Measurements from ENCODE around the gene TRIP11.

The TRIP11 gene

DNA sequence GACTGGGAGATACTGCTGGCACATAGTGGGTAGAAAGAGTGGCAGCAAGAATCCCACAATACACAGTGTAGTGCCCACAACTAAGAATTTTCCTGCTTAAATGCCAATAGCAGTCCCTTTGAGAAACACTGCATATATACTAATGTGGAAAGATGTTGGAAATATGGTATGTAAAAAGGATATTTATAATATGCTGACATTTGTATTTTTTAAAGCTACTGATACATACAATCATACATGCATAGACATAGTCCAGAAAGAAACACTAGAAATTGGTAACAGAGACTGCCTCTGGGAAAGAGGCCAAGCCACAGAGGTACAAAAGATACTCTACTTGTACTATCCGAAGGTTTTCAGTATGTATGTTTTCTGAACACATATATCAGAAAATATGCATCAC, 30.3 kb downstream of the TRIP11 start:
- DNase-seq = no peak

DNA sequence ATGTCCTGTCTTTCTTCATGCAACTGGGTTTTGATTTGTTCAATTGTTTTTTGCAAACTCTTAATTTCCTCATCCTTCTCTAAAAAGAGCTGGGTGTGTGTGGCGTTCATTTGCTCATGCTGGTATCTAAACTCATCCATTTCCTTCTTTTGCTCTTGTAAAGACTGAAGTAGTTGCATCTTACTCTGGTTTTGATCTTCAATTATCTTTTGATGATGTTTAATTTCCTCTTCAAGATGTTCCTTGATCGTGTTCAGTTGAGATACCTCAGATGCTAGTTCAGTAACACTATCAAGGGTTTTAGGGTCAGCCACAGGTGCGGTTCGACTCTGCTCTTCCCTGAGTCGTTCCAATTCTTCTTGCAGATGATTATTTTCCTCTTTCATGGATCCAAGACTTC, 34.8 kb downstream of the TRIP11 start:
- DNase-seq = no peak

DNA sequence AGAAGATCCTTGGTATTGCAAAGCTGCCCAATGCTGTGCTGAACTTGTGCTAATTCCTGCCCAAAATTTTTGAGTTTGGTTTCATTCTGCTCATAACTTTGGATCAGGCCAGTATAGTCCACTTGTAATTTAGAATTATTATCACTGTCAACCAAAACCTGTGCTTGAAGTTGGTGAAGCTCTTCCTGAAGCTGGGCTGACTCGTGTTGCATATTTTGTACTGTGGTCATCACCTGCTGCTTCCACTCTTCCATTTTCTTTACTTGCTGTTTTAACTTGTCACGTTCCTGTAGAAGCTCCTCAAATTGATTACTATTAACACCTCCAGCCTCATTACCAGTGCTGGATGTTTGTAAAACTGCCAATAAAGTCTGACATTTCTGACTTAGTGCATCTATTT, 35.8 kb downstream of the TRIP11 start:
- DNase-seq = no peak

DNA sequence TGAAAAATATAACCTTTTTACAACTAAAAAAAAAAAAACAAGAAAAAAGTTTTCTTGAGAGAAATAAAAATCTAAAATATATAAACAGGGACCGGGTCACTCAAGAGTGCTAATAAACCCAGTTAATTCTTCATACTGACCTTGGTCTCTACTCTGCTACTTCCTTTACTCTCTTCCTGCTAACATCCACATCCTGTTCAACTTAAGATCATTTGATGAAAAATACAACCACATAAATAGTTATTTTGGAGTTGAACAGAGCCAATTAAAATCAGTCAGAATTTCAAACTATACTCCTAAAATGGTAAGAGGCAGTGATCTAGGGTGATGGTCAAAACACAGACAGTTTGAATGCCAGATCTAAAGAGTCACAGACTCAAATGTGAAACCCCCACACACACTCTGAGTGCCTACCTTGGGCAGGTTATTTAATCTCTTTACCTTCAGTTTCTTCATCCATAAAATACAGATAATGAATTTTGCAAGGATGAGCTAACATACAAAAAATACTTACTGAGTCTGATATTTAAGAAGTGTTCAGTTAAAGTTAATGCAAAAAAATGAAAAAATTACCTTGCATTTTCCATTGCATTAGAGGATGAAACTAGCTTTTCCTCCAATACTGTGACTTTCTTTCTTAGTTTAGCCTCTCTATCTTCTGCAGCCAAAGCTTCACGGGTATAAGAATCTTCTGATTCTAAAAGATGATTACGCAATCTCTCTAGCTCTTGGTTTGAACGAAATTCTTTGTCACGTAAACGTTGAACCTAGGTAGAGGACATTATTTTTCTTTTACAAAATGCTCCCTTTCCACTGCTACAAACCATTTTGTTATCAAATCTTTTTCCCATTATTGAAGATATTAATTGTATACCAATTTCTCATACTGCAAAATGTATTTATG, 40.9 kb downstream of the TRIP11 start:
- no peak for DNase-seq

GRCh38 chr14:91997492-91997891, 42.4 kb downstream of the TRIP11 start:
- no peak for DNase-seq

DNA sequence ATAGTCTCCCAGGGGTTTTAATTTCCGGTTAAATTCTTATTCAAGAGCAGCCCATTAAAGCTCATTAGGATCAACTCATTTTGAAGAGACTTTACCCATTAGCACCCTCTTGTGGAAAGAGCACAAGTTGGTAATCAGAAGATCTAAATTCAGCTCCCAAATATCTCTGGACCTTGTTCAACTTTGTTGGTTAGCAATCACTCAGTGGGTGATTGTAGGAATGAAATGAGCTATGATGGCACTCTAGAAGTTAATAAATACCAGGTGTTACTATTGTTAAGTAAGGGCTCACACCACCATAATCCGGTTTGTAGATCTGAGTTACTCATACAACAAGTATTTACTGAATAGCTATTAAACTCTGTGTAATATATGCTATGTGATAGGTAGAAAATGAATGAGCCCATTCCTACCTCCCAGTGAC, 42.9 kb downstream of the TRIP11 start:
- DNase-seq = no peak

- no peak for DNase-seq
These were observed 52.7 kb downstream of the TRIP11 start for GRCh38 chr14:91987192-91987591.

GRCh38 chr14:91985521-91986255, 54.2 kb downstream of the TRIP11 start:
- DNase-seq = no peak

DNA sequence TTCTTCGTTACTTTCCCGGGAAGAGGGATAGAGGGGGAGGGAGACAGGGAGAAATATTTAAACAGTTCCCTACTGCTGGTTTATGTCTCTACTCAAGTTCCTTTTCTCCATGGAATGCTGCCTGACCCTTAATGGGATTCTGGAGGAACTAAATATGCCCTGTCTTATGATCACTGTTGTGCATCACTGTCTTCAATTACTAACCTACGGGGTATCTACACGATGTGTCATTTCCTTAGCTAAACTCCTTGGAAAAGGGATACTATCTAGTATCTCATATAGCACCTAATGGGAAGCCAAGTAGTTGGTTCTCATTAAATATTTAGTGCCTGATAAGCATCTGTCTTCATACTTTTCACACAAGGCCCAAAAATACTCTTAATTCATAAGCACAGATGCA, 54.9 kb downstream of the TRIP11 start:
- no peak for DNase-seq

DNA sequence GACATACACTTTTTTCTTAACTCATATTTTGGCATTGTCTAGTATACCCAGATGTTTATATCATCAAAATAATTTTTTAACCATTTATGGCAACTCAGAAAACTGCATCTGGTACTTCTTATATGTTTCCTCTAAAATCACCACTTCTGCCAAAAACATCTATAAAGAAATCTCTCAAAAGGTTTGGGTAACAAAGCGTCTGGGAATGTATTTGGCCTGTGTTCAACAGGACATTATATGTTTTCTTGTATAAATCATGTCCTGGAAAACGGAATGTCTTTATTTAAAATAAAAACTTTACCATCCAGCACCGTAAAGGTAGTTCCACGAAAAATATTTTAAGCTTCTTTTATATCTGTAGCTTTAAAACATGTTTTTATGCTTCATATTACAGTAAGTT, 56.3 kb downstream of the TRIP11 start:
- DNase-seq = no peak

DNA sequence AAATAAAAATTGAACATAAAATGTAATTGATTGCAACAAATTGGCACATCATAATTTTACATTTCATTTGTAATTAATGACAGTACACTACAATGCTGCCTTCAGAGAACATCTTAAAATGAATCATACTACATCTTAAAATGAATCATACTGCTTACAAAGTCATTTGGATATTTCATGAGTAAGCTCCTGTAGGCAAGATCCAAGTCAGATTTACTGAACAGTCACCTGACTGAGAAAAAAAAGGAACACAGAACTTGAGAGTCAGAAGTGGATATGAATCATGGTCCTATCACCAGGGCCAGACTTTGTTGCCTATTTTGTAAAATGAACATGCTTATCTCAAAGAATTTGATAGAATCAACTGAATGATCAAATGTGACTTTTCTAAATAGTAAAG, 59.7 kb downstream of the TRIP11 start:
- no peak for DNase-seq

- no peak for DNase-seq
These were observed 62.0 kb downstream of the TRIP11 start for GRCh38 chr14:91977884-91978283.

DNA sequence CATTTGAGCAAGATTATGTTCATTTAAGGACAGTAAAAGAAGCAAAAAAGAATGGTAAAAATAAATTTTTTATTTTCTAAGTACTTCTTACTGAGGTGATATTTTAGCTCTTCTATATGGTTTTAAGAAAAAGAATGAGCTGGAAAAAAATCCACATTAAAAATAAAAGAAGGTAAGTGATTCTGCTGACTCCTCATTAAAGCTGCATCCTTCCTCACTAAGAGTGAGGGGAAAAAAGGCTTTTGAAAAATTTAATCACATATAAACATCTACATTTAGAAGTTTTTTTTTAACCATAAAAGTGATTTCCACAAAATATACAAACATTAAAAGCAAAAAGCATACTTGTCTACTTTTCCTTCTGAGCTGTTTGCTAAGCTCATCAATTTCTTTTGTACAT, 64.1 kb downstream of the TRIP11 start:
- DNase-seq = no peak

DNA sequence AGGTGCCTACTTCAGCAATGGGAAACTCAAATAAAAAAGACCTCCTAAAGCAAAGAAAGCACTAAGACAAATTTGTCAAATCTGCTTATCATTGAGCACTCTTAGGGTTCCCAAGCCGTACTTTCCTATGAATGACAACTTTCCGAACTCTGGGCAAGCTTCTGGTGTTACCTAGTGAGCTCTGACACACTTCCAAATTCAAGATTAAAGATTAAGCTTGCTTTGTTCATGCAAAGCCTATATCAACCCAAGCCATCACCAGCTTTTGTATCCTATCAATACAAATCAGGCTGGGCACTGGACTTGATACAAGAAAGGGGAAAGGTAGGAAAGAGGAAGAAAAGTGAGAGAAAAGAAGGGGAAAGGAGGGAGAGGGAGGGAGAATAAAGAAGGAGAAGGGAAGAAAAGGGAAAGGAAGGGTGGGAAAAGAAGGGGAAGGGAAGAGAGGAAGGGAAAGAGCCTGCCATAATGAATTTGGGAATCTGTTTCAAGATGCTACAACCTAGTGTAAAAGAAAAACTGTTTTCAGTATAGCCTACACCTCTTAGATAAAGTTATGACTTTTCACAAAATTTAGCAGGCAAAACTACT, 68.6 kb downstream of the TRIP11 start:
- no peak for DNase-seq

- no peak for DNase-seq
These were observed 71.6 kb downstream of the TRIP11 start for GRCh38 chr14:91968280-91968679.

- DNase-seq = no peak
These were observed 75.1 kb downstream of the TRIP11 start for GRCh38 chr14:91964724-91965123.

- DNase-seq = no peak
These were observed 75.8 kb downstream of the TRIP11 start for GRCh38 chr14:91964011-91964410.

GRCh38 chr14:91963465-91963864, 76.4 kb downstream of the TRIP11 start:
- DNase-seq = no peak

GRCh38 chr14:91961297-91962220, 78.3 kb downstream of the TRIP11 start:
- DNase-seq = no peak

GRCh38 chr14:91957876-91958313, 82.0 kb downstream of the TRIP11 start:
- no peak for DNase-seq

DNA sequence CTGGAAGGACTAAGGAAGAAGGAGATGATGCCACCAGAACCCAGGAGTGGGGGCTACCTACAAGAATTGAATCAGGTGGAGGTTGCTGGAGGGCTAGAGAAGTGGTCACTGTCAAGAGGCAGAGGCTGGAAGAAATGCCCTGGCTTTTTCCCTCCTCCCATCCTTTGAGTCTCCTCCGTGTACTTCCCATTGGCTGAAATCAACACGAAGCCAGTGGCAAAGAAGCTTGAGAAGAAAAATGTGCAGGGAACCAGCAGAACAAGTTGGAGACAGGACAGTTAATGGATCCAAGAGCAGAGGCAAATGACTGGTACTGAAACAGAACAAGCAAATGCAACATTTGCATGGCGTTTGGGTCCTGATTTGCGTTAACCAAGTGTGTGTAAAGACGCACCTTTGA, 83.2 kb downstream of the TRIP11 start:
- DNase-seq = no peak

DNA sequence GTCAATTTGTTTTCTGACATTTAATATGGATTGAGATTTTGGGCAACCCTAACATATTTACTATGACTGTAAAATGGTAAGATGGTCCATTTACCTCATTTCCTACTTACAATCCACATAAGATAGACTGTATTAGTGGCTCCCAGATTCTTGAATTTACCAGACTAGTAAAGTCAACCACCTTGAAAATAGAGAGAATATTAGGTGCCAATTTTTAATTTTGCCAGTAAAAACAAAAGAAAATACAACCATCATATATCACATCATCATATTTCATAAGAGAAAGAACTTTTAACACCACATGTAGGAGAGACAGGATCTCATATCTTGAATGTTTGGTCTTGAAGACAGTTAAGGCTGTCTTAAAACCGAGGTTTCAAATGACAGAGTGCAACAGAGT, 84.7 kb downstream of the TRIP11 start:
- DNase-seq = no peak
